GM04504 (cell line): ENCODE data around the gene CREBBP.

Experiments
- DNase-seq: peaks from one replicate; pipeline ENCODE4 v3.0.0-alpha.2; 2012; ENCODE audit warnings: low read depth

Gene CREBBP

DNA sequence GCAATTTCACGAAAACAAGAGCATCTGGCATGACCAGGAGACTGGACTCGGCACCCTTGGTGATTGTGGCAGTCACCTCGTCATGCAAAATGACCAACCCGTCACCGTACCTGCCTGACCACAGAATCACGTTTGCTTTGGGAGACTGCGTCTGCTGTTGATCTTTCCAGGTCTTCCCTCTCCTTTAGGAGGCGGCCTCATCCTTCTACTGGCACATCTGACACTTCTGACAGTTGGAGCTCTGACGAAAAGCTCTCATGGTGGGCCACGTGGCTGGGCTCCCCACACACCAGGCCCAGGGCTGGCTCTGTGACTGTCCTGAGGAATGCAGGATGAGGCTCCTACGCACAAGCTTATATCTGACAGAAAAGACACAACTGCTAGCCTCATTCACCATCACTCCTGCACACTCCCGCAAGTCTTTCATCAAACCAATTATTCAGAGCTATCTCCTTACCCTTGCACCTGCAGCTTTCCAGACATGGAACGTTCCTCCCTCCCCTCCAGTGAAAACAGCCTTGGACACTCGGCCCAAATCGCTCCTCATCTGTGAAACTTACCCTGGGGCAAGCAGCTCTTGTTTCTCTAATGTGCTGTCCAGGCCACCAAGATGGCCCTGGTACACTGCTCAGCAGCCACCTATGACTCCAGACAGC lies 166.8 kb downstream of the CREBBP start:
- DNase-seq: no peak

DNA sequence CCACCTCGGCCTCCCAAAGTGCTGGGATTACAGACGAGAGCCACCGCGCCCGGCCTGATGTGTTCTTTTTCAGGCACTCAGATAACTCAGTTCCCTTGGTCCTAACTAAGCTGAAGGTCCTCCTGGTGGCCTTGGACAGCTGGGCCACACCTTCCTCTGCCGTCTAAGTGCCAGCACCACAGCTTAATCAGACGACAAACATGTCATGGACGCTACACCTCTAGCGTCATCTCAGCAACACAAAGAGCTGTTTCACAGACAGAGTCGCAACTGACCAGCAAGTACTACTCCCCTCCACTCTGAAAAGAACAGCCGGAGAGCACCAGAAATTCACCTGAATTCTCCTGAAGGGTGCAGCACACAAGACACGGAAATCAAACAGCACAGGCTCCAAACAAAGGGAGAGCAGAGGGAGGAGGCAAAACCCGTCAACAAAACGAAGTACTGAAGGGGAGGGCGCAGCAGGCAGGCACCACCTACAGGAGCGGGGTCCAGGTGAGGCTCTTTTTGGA lies 167.6 kb downstream of the CREBBP start:
- no peak for DNase-seq

- no peak for DNase-seq
These were observed 174.1 kb downstream of the CREBBP start for GRCh38 chr16:3706253-3707012.

DNA sequence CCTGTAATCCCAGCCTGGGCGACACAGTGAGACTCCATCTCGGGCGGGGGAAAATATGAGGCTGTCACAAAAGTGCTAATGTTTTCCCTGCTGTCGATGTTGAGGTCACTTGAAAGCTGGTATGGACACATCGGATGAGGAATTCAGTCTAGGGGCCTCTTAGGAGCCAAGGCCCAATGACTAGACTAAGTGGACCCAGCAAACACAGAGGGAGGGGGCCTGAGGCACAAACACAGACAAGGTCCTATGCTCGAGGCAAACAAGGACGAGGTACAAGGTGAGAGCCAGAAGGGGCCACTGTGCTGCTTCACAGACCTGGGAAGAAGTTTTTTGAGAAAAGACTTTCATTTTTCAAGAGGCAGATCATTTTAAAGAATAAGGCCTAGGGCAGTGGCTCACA lies 178.4 kb downstream of the CREBBP start:
- no peak for DNase-seq

GRCh38 chr16:3701531-3701930 lies 179.0 kb downstream of the CREBBP start:
- DNase-seq: no peak

DNA sequence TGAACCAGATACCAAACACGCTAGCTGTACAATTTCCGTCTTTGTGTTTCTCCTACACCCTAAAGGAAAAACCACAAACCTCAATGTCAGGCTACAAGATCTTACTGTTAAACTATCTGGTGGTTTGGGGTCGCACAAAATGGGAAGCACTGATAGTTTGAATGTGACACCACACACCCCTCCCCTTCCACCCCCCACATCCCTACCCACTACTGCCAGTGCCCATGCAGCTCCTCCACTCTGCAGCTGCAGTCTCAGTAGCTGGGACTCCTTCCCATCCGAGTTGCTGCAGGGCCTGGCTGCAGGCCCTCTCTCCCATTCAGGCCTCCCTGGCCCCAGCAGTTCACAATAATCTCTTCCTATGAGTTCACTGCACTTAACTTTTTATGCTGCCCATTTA lies 181.6 kb downstream of the CREBBP start:
- no peak for DNase-seq

DNA sequence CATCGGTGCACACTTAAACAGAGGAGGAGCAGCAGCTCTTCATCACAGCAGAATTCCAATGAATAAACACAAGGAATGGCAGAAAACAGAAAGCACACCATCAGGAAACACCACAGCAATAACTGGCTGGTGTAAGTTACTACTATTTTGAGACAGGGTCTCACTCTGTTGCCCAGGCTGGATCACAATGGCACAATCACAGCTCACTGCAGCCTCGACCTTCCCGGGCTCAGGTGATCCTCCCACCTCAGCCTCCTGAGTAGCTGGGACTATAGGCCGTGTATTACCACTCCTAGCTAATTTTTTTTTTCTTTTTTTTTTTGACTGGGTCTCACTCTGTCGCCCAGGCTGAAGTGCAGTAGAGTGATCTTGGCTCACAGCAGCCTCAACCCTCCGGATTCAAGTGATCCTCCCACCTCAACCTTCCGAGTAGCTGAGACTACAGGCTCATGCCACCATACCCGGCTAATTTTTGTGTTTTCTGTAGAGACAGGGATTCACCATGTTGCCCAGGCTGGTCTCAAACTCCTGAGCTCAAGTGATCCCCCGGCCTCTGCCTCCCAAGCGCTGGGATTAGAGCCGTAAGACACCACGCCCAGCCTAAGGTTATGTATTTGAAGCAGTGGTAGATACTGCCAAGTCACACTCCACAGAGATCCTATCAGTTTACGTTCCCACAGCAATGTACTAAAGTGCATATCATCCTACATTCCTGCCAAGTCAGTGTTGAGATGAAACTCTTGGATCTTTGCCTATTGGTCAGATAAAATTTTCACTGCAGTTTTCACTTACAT lies 183.9 kb downstream of the CREBBP start:
- peak; percentile 38 for DNase-seq

GRCh38 chr16:3695610-3696369 lies 184.7 kb downstream of the CREBBP start:
- no peak for DNase-seq

DNA sequence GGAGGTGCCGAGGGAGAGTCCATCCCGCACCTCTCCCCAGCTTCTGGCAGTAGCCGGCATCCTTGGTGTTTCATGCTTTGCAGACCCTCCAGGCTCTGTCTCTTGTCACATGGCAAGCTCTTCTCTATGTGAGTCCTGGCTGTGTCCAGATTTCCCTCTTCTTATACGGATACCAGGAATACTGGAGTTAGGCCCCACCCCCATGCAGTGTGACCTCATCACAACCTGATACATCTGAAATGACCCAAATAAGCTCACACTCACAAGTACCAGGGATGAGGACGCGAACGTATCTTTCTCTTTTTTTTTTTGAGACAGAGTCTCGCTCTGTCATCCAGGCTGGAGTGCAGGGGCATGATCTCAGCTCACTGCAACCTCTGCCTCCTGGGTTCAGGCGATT lies 186.5 kb downstream of the CREBBP start:
- no peak for DNase-seq

DNA sequence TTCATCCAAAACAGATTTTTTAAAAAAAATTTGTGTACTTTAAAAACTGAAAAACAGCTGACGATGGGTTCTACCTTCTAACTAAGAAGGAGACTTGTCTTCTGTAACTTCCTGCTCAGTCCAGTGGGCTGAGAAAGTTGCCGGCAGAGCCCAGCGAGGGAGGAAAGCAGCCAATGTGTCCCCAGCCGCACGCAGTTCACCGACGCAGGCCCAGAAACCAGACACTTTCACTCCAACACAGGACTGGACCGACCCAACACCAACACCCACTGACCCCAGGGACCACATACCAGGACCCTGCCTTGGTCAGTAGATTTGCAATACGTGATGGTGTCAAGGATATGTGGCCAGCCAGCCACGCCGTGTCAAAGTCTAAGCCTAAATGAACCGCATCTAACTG lies 188.8 kb downstream of the CREBBP start:
- DNase-seq: no peak

GRCh38 chr16:3690980-3691720 lies 189.4 kb downstream of the CREBBP start:
- DNase-seq: peak; percentile 38

DNA sequence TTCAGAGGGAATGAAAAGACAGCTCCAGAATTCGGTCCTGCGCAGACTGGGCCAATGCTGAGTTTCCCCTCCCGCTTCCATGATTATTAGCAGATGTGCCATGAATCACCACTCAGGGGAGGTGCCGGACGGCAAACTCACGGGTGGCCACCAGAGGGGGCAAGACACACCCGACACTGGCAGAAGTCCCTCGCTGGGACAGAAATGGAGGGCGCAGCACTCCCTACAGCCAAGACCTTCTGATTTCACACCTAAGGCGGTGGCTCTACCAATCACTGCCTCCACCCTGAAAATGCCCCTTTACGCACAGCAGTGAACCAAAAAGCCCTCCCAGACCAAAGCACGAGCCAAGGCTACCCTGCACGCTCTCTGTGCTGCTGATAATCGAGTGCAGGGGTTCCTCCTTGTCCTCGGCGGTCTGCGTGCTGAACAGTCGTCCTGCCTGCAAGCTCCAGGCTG lies 190.0 kb downstream of the CREBBP start:
- DNase-seq: peak; percentile 93

- DNase-seq: no peak
These were observed 190.8 kb downstream of the CREBBP start for GRCh38 chr16:3689731-3690130.

- no peak for DNase-seq
These were observed 192.7 kb downstream of the CREBBP start for GRCh38 chr16:3687792-3688191.

GRCh38 chr16:3687021-3687420 lies 193.5 kb downstream of the CREBBP start:
- DNase-seq: no peak

- no peak for DNase-seq
These were observed 199.3 kb downstream of the CREBBP start for GRCh38 chr16:3681206-3681605.

DNA sequence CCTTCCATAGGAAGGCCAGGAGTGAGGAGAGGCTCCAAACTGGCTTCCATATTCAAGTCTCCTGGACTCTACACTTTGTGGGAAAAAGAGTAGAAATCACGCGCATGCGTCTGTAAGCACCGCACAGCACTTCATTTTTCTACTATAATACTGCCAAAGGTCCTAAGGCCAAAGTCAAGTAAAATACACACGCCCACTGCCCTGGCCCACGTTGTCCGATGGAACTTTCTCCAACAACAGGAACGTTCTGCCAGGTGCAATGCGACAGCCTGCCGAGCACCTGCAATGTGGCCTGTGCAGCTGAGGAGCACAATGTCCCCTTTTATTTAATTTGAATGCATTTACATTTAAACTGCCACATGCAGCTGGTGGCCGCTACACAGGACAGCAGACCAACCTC lies 202.5 kb downstream of the CREBBP start:
- DNase-seq: no peak

- no peak for DNase-seq
These were observed 204.8 kb downstream of the CREBBP start for GRCh38 chr16:3675601-3676130.
